Activated CD4-positive, CD25-positive, alpha-beta regulatory T cell treated with anti-CD3 and anti-CD28 coated beads, Interleukin-2, amount 50 U/mL, for 16 hours (primary cell): Measurements from ENCODE around the gene CALB2.
A peak's percentile ranks its signal among the peaks of the same experiment; 100 is the strongest.

Experiments used
- DNase-seq: peaks from one replicate; pipeline ENCODE4 v3.0.0-alpha.2; 2020; ENCODE audit warnings: low read depth, low spot score

Gene CALB2

GRCh38 chr16:71387045-71387871, 28.7 kb downstream of the CALB2 start:
- no peak for DNase-seq

GRCh38 chr16:71389330-71389729, 30.8 kb downstream of the CALB2 start:
- DNase-seq, result no peak

- DNase-seq, result no peak
Measured at GRCh38 chr16:71396594-71396993, 38.1 kb downstream of the CALB2 start.

- DNase-seq, result no peak
Measured at GRCh38 chr16:71399801-71400563, 41.5 kb downstream of the CALB2 start.

- DNase-seq, result no peak
Measured at GRCh38 chr16:71402007-71402406, 43.5 kb downstream of the CALB2 start.

- no peak for DNase-seq
Measured at GRCh38 chr16:71402674-71403073, 44.2 kb downstream of the CALB2 start.

- no peak for DNase-seq
Measured at GRCh38 chr16:71404364-71404763, 45.8 kb downstream of the CALB2 start.

GRCh38 chr16:71406316-71406715, 47.8 kb downstream of the CALB2 start:
- DNase-seq, result no peak

GRCh38 chr16:71406724-71407123, 48.2 kb downstream of the CALB2 start:
- no peak for DNase-seq

GRCh38 chr16:71407731-71408130, 49.2 kb downstream of the CALB2 start:
- no peak for DNase-seq

GRCh38 chr16:71408536-71408935, 50.0 kb downstream of the CALB2 start:
- DNase-seq, result no peak

- no peak for DNase-seq
Measured at GRCh38 chr16:71409011-71409775, 50.7 kb downstream of the CALB2 start.

GRCh38 chr16:71410146-71410545, 51.6 kb downstream of the CALB2 start:
- no peak for DNase-seq

- peak; percentile 45 for DNase-seq
Measured at GRCh38 chr16:71412270-71413160, 54.0 kb downstream of the CALB2 start.

- no peak for DNase-seq
Measured at GRCh38 chr16:71413341-71413740, 54.8 kb downstream of the CALB2 start.

GRCh38 chr16:71414038-71414437, 55.5 kb downstream of the CALB2 start:
- DNase-seq, result no peak

GRCh38 chr16:71421911-71422310, 63.4 kb downstream of the CALB2 start:
- no peak for DNase-seq

- no peak for DNase-seq
Measured at GRCh38 chr16:71423016-71423415, 64.5 kb downstream of the CALB2 start.

- no peak for DNase-seq
Measured at GRCh38 chr16:71423865-71424264, 65.3 kb downstream of the CALB2 start.

- DNase-seq, result no peak
Measured at GRCh38 chr16:71424626-71425025, 66.1 kb downstream of the CALB2 start.

- DNase-seq, result no peak
Measured at GRCh38 chr16:71425746-71426068, 67.2 kb downstream of the CALB2 start.
